Transverse colon (tissue), 4 donors: ENCODE data around the gene EPHB2. TPM values are rescaled to one million over a fixed set of nuclear protein-coding genes. Genes with fewer than 3 reads are reported as not detected.

Source experiments
- DNase-seq: peaks from one replicate; pipeline ENCODE4 v3.0.0-alpha.2; 2019
- H3K27ac ChIP-seq, 4 donors: fragments of 200-600 bp; sonication (generic); 2 replicates each; pipeline ENCODE4 v1.5.1; 2016 to 2018; ENCODE audit warnings: inconsistent platforms in 4 of 4
- H3K27me3 ChIP-seq: fragments of 200-600 bp; sonication (generic); 2 replicates; pipeline ENCODE4 v1.5.1; 2017; ENCODE audit warnings: inconsistent platforms
- H3K36me3 ChIP-seq, 4 donors: fragments of 200-600 bp; sonication (generic); 2 replicates each; pipeline ENCODE4 v1.5.1; 2017 to 2019; ENCODE audit warnings: inconsistent platforms in 4 of 4
- H3K4me1 ChIP-seq, 4 donors: fragments of 200-600 bp; sonication (generic); 2 replicates each; pipeline ENCODE4 v1.5.1; 2017 to 2020; ENCODE audit warnings: inconsistent platforms in 4 of 4
- H3K4me3 ChIP-seq, 4 donors: fragments of 200-600 bp; sonication (generic); 1 replicate in 1 of 4; 2 replicates in 3 of 4; pipeline versions ENCODE4 v1.5.1 to v1.6.1; 2017 to 2019; ENCODE audit warnings: inconsistent platforms in 4 of 4
- H3K9me3 ChIP-seq, 2 donors: fragments of 200-600 bp; sonication (generic); 2 replicates each; pipeline ENCODE4 v1.5.1; 2017 to 2019; ENCODE audit warnings: inconsistent platforms in 2 of 2
- EP300 ChIP-seq: sonication (generic); formaldehyde crosslinking; IDR thresholded peaks from one replicate; pipeline ENCODE4 v1.6.1; 2017; ENCODE audit warnings: antibody characterized with exemption, low read depth
- POLR2A ChIP-seq: fragments of 450-650 bp; IDR thresholded peaks from one replicate; pipeline ENCODE4 v1.6.1; 2016; ENCODE audit warnings: antibody characterized with exemption, mild to moderate bottlenecking, moderate library complexity
- POLR2AphosphoS5 ChIP-seq, 3 donors: sonication (generic); formaldehyde crosslinking; IDR thresholded peaks; one replicate each; pipeline ENCODE4 v1.6.1; 2016; ENCODE audit warnings: antibody characterized with exemption in 3 of 3
- WGBS, 2 donors: methylation state at CpG; one replicate each; pipeline ENCODE4 v1.1.5; 2018; ENCODE audit warnings: low coverage in 1 of 2; 5-methylcytosine and 5-hydroxymethylcytosine counted together
- in situ Hi-C, 4 donors: fragments of 200-750 bp; cut with MboI; loops; one replicate each; pipeline versions ENCODE4 v1.15.0 to v1.15.1; 2017; ENCODE audit warnings: low sequenced_read_pairs in 3 of 4, low pct_ligation_motif_present in 1 of 4, low pct_unique_long_range_greater_than_20kb in 1 of 4
- intact Hi-C: fragments of 100-400 bp; cut with DNase I; formaldehyde crosslinking; loops from one replicate; pipeline ENCODE4 v1.15.1; 2023; ENCODE audit warnings: low total_unique reads
- total RNA-seq, 4 donors: library from RNA; depleted of rRNA; stranded (reverse); fragments of >200 nt; gene quantifications; one replicate each; pipeline ENCODE4 v1.1.0, GENCODE V29; 2016
- TF ChIP-seq, protein P1 (sequence below), 5 experiments: fragments of 200-600 bp in 3 of 5; fragments of 450-650 bp in 2 of 5; sonication (generic) in 3 of 5; IDR thresholded peaks; 1 replicate in 2 of 5; 2 replicates in 3 of 5; pipeline ENCODE4 v1.5.1; 2016 to 2017; ENCODE audit warnings: antibody characterized with exemption in 5 of 5, inconsistent platforms in 3 of 5, mild to moderate bottlenecking in 2 of 5, moderate library complexity in 1 of 5

Gene EPHB2
- total RNA-seq, 4 donors from 2014 or later = 3.0 to 152 (median 27.9) TPM

DNA sequence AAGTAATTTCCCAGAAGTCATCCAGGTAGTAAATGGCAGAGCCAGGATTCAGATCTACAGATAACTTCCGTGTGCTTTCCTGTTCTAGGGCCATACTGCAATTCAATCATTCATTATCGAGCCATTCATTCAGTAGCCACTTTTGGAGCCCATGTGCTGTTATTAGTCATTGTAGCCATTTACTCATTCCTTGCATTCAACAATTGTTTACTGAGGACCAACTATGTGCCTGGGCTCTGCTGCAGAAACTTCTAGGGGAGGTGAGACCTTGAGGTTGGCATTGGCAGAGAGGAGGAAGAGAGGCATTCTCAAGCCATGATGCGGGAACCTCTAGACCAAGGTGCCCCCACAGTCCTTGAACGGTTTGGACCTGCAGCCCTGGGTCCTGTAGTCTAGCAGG is 27.9 kb downstream of the EPHB2 start:
- Histone ChIP-seq H3K27ac (peak overlapping the region in 2 of 4 donors; percentile 34 to 48), H3K4me1 (peaks cover 0 to 11% (median 0%) of the 10 kb centered on the region in 4 donors), H3K4me3 (no peak overlapping the region), H3K9me3 (no peaks in the 10 kb centered on the region), H3K27me3 (no peaks in the 10 kb centered on the region), H3K36me3 (no peaks in the 10 kb centered on the region)
- TF ChIP-seq POLR2A (no peak), POLR2AphosphoS5 (IDR thresholded peaks at IDR 0.05) (no peak), EP300 (no peak)
- TF ChIP-seq, protein P1, sequence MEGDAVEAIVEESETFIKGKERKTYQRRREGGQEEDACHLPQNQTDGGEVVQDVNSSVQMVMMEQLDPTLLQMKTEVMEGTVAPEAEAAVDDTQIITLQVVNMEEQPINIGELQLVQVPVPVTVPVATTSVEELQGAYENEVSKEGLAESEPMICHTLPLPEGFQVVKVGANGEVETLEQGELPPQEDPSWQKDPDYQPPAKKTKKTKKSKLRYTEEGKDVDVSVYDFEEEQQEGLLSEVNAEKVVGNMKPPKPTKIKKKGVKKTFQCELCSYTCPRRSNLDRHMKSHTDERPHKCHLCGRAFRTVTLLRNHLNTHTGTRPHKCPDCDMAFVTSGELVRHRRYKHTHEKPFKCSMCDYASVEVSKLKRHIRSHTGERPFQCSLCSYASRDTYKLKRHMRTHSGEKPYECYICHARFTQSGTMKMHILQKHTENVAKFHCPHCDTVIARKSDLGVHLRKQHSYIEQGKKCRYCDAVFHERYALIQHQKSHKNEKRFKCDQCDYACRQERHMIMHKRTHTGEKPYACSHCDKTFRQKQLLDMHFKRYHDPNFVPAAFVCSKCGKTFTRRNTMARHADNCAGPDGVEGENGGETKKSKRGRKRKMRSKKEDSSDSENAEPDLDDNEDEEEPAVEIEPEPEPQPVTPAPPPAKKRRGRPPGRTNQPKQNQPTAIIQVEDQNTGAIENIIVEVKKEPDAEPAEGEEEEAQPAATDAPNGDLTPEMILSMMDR (IDR thresholded peaks at IDR 0.05) = no peak
- WGBS, 2 donors = 66 to 100% methylated on average over 2 to 4 of the region's 4 CpGs
- intact Hi-C loops = no loop called here
- DNase-seq = no peak
- in situ Hi-C loops = no loop called here

- intact Hi-C loops (no loop called here), in situ Hi-C loops (no loop called here)
- H3K36me3 ChIP-seq = no peaks in the 10 kb centered on the region
- H3K4me3 ChIP-seq = no peak overlapping the region
- H3K27ac ChIP-seq = no peak overlapping the region
- H3K9me3 ChIP-seq = no peaks in the 10 kb centered on the region
- no peak for TF ChIP-seq EP300
- TF ChIP-seq, protein P1 (IDR thresholded peaks at IDR 0.05) = no peak
- no peak for TF ChIP-seq POLR2AphosphoS5 (IDR thresholded peaks at IDR 0.05)
- no peak for TF ChIP-seq POLR2A
- DNase-seq = peak; percentile 23
- H3K4me1 ChIP-seq = peaks cover 0 to 11% (median 0%) of the 10 kb centered on the region in 4 donors
- no peaks in the 10 kb centered on the region for H3K27me3 ChIP-seq
- WGBS, 2 donors = 65 to 75% methylated on average over 4 to 18 of the region's 18 CpGs
These were observed 29.2 kb downstream of the EPHB2 start for GRCh38 chr1:22739648-22740385.

GRCh38 chr1:22741118-22741517 is 30.5 kb downstream of the EPHB2 start:
- H3K4me1 ChIP-seq = peaks cover 0 to 19% (median 4%) of the 10 kb centered on the region in 4 donors
- TF ChIP-seq EP300 (no peak), POLR2A (no peak), POLR2AphosphoS5 (IDR thresholded peaks at IDR 0.05) (no peak)
- TF ChIP-seq, protein P1 (IDR thresholded peaks at IDR 0.05) = no peak
- H3K9me3 ChIP-seq = no peaks in the 10 kb centered on the region
- intact Hi-C loops (no loop called here), in situ Hi-C loops (no loop called here)
- DNase-seq = no peak
- 20 to 72% methylated on average over 2 to 9 of the region's 9 CpGs for WGBS, 2 donors
- H3K36me3 ChIP-seq = no peaks in the 10 kb centered on the region
- no peaks in the 10 kb centered on the region for H3K27me3 ChIP-seq
- no peak overlapping the region for H3K4me3 ChIP-seq
- H3K27ac ChIP-seq = no peak overlapping the region

DNA sequence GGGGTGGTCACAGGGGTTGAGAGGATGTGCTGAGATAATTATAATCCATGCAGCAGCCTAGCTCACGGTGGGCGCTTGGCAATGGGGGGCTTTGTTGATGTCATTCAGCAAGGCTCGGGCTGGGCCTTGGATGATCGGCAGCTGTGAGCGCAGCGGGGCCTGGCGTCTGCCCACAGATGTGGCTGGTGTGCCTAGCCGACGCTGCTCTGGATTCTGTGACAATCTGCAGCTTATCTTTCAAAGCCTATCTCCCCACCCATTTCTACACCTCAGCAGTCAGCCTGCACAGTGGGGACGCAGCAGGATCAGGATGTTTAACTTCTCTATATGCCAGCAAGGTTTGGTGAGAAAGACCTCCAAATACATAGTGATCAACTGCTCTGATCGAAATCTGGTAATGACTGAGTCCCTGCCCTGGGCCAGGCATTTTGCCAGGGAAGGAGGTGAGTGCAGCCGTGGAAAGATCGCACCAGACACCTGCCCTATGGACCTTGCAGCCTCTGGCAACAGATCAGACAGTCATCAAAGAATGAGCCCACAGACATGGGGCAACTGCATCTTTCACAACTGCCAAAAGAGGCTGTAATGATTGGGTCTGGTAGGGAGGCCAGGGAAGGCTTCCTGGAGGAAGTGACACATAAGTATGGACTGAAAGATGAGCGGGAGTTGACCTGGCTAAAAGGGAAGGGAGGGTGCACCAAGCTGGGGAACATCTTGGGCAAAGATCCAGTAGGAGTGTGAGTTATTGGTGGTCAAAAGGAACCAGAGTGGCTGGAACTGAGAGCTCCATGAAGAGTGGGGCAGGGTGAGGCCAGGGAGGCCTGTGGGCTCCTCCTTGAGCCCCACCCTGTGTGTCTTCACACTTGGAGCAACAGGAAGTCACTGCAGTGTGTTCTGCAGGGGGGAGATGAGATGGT is 35.3 kb downstream of the EPHB2 start:
- intact Hi-C loops = no loop called here
- 45 to 53% methylated on average over 3 to 14 of the region's 14 CpGs for WGBS, 2 donors

More for the DNA sequence above, 35.3 kb downstream of the EPHB2 start:
- Histone ChIP-seq H3K27ac (peak overlapping the region in 3 of 4 donors; percentile 22 to 60 (median 50)), H3K36me3 (no peaks in the 10 kb centered on the region), H3K9me3 (no peaks in the 10 kb centered on the region), H3K4me1 (peaks cover 8 to 29% (median 19%) of the 10 kb centered on the region in 4 donors), H3K4me3 (no peak overlapping the region), H3K27me3 (no peaks in the 10 kb centered on the region)
- TF ChIP-seq, protein P1 (IDR thresholded peaks at IDR 0.05) = no peak
- TF ChIP-seq EP300 (no peak), POLR2AphosphoS5 (IDR thresholded peaks at IDR 0.05) (no peak), POLR2A (no peak)
- in situ Hi-C loops = no loop called here
- DNase-seq = peak; percentile 76
